GM23338 (cell line): ENCODE measurements around the gene EHBP1L1. TPM values are rescaled to one million over a fixed set of nuclear protein-coding genes. Genes with fewer than 3 reads are reported as not detected.

Source experiments
- ATAC-seq: fragments of 200-7000 bp; cut with Tn5 transposase; 3 replicates; pipeline ENCODE4 v1.9.1; 2020
- DNase-seq: peaks from one replicate; pipeline ENCODE4 v3.0.0-alpha.2; 2015; ENCODE audit warnings: low spot score
- H2AFZ ChIP-seq: fragments of 200-600 bp; sonication (generic); 2 replicates; pipeline ENCODE4 v1.8.0; 2016; ENCODE audit warnings: antibody characterized with exemption, mild to moderate bottlenecking, moderate library complexity
- H3F3A ChIP-seq: fragments of 200-600 bp; sonication (generic); replicated peaks from 2 replicates; pipeline ENCODE4 v1.8.0; 2017; ENCODE audit warnings: antibody characterized with exemption, mixed run types, low read depth
- H3K27ac ChIP-seq: fragments of 200-600 bp; sonication (generic); 2 replicates; pipeline ENCODE4 v1.6.1; 2016; ENCODE audit warnings: low read depth
- H3K27me3 ChIP-seq: fragments of 200-600 bp; sonication (generic); 2 replicates; pipeline ENCODE4 v1.8.0; 2016; ENCODE audit warnings: mild to moderate bottlenecking, mixed run types, moderate library complexity; ENCODE audit not compliant: insufficient read depth
- H3K36me3 ChIP-seq: fragments of 200-600 bp; sonication (generic); 2 replicates; pipeline ENCODE4 v1.8.0; 2016; ENCODE audit warnings: mild to moderate bottlenecking; ENCODE audit not compliant: insufficient read depth
- H3K4me1 ChIP-seq: fragments of 200-600 bp; sonication (generic); 2 replicates; pipeline ENCODE4 v1.8.0; 2016; ENCODE audit warnings: mild to moderate bottlenecking, moderate library complexity; ENCODE audit not compliant: insufficient read depth
- H3K4me2 ChIP-seq: fragments of 200-600 bp; sonication (generic); 2 replicates; pipeline ENCODE4 v1.7.1; 2017; ENCODE audit warnings: mixed run types
- H3K4me3 ChIP-seq: fragments of 200-600 bp; sonication (generic); 2 replicates; pipeline ENCODE4 v1.6.1; 2016; ENCODE audit warnings: mixed run types
- H3K79me2 ChIP-seq: fragments of 200-600 bp; sonication (generic); replicated peaks from 2 replicates; pipeline ENCODE4 v1.8.0; 2017; ENCODE audit warnings: mild to moderate bottlenecking; ENCODE audit not compliant: insufficient read depth
- H3K9me2 ChIP-seq: fragments of 200-600 bp; sonication (generic); 2 replicates; pipeline ENCODE4 v1.8.0; 2017; ENCODE audit not compliant: insufficient read depth
- H4K20me1 ChIP-seq: fragments of 200-600 bp; sonication (generic); replicated peaks from 2 replicates; pipeline ENCODE4 v1.8.0; 2017; ENCODE audit warnings: mild to moderate bottlenecking; ENCODE audit not compliant: insufficient read depth
- H3K27ac Mint-ChIP-seq: 2 replicates; pipeline ENCODE4 v1.8.0; 2020; ENCODE audit warnings: inconsistent platforms, mild to moderate bottlenecking, moderate library complexity, mixed read lengths
- H3K27me3 Mint-ChIP-seq: 3 replicates; pipeline ENCODE4 v1.8.0; 2022; ENCODE audit warnings: low read depth, mild to moderate bottlenecking, moderate library complexity, mixed read lengths, inconsistent platforms; ENCODE audit not compliant: insufficient read depth, poor library complexity
- H3K36me3 Mint-ChIP-seq: 3 replicates; pipeline ENCODE4 v1.8.0; 2021; ENCODE audit warnings: low read depth, mild to moderate bottlenecking, inconsistent platforms, moderate library complexity, mixed read lengths
- H3K4me1 Mint-ChIP-seq: 3 replicates; pipeline ENCODE4 v1.8.0; 2020; ENCODE audit warnings: mild to moderate bottlenecking, inconsistent platforms, mixed read lengths
- H3K4me3 Mint-ChIP-seq: 3 replicates; pipeline ENCODE4 v1.8.0; 2021; ENCODE audit warnings: moderate library complexity, mild to moderate bottlenecking, inconsistent platforms, mixed read lengths
- H3K9me3 Mint-ChIP-seq: 3 replicates; pipeline ENCODE4 v1.8.0; 2020; ENCODE audit warnings: moderate library complexity, mild to moderate bottlenecking, inconsistent platforms, mixed read lengths
- EZH2phosphoT487 ChIP-seq: fragments of 200-600 bp; sonication (generic); IDR thresholded peaks from one replicate; pipeline ENCODE4 v1.8.1; 2018; ENCODE audit warnings: antibody characterized with exemption; ENCODE audit not compliant: unreplicated experiment
- ZNF114 ChIP-seq: fragments of 250-450 bp; sonication (Bioruptor Pico); IDR thresholded peaks from 2 replicates; pipeline ENCODE4 v1.5.0; 2020; ENCODE audit warnings: mild to moderate bottlenecking, moderate library complexity
- polyA plus RNA-seq: library from polyadenylated mRNA; unstranded; fragments of >200 nt; fragmentation: Nextera tagmentation; extraction: Ambion mirVana; gene quantifications from 2 replicates; pipeline ENCODE4 v1.2.1, GENCODE V29; 2016
- total RNA-seq: library from RNA; depleted of rRNA; stranded (reverse); fragments of >200 nt; shearing (Covaris generic); gene quantifications from 2 replicates; pipeline ENCODE4 v1.2.3, GENCODE V29; 2014
- TF ChIP-seq, protein P1 (sequence below): IDR thresholded peaks from one replicate; pipeline ENCODE4 v1.6.1; 2018; ENCODE audit warnings: antibody characterized with exemption; ENCODE audit not compliant: unreplicated experiment
- TF ChIP-seq, protein P2 (sequence below): fragments of 250-450 bp; sonication (Bioruptor Pico); IDR thresholded peaks from 2 replicates; pipeline ENCODE4 v1.5.0; 2020; ENCODE audit warnings: mild to moderate bottlenecking, moderate library complexity
- TF ChIP-seq, protein P3 (sequence below), 2 experiments: fragments of 200-600 bp in 1 of 2; sonication (generic) in 1 of 2; conservative IDR thresholded peaks; 2 replicates each; pipeline versions ENCODE4 v1.5.1 to v1.6.1; 2016 to 2017; ENCODE audit warnings: antibody characterized with exemption in 2 of 2, low read depth in 2 of 2, mild to moderate bottlenecking in 2 of 2, moderate library complexity in 1 of 2

The EHBP1L1 gene
- total and polyA plus RNA-seq, 2 experiments from 2014 or later: 2.9 to 10.9 TPM

DNA sequence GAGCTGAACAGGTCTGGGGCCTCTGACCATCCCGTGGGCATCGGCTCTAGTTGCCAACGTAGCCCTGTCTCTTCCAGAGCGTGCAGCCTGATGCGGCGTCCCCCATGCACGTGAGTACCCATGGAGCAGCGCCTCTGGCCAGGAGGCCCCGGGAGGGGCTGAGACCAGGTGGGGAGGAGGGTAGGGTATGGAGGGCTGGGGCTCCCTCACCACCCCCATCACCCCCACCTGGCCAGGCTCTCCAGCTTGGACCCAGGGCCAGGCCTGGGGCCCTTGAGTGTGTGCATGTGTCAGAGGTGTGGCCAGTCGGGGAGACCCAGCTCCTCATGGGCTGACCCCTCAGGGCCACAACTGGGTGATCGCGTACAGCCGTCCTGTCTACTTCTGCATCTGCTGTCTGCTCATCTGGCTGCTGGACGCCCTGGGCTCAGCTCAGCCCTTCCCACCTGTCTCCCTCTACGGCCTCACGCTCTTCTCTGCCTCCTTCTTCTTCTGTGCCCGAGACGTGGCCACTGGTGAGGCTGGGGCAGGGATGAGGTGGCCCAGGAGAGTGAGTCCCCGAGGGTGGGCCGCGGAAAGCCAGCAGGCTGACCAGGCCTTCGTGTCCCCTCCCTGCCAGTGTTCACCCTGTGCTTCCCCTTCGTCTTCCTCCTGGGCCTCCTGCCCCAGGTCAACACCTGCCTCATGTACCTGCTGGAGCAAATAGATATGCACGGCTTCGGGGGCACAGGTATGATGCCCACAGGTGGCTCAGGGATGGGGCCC lies 48.2 kb downstream of the EHBP1L1 start (continued):
- TF ChIP-seq, protein P1, sequence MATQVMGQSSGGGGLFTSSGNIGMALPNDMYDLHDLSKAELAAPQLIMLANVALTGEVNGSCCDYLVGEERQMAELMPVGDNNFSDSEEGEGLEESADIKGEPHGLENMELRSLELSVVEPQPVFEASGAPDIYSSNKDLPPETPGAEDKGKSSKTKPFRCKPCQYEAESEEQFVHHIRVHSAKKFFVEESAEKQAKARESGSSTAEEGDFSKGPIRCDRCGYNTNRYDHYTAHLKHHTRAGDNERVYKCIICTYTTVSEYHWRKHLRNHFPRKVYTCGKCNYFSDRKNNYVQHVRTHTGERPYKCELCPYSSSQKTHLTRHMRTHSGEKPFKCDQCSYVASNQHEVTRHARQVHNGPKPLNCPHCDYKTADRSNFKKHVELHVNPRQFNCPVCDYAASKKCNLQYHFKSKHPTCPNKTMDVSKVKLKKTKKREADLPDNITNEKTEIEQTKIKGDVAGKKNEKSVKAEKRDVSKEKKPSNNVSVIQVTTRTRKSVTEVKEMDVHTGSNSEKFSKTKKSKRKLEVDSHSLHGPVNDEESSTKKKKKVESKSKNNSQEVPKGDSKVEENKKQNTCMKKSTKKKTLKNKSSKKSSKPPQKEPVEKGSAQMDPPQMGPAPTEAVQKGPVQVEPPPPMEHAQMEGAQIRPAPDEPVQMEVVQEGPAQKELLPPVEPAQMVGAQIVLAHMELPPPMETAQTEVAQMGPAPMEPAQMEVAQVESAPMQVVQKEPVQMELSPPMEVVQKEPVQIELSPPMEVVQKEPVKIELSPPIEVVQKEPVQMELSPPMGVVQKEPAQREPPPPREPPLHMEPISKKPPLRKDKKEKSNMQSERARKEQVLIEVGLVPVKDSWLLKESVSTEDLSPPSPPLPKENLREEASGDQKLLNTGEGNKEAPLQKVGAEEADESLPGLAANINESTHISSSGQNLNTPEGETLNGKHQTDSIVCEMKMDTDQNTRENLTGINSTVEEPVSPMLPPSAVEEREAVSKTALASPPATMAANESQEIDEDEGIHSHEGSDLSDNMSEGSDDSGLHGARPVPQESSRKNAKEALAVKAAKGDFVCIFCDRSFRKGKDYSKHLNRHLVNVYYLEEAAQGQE: no peak
- TF ChIP-seq, protein P2, sequence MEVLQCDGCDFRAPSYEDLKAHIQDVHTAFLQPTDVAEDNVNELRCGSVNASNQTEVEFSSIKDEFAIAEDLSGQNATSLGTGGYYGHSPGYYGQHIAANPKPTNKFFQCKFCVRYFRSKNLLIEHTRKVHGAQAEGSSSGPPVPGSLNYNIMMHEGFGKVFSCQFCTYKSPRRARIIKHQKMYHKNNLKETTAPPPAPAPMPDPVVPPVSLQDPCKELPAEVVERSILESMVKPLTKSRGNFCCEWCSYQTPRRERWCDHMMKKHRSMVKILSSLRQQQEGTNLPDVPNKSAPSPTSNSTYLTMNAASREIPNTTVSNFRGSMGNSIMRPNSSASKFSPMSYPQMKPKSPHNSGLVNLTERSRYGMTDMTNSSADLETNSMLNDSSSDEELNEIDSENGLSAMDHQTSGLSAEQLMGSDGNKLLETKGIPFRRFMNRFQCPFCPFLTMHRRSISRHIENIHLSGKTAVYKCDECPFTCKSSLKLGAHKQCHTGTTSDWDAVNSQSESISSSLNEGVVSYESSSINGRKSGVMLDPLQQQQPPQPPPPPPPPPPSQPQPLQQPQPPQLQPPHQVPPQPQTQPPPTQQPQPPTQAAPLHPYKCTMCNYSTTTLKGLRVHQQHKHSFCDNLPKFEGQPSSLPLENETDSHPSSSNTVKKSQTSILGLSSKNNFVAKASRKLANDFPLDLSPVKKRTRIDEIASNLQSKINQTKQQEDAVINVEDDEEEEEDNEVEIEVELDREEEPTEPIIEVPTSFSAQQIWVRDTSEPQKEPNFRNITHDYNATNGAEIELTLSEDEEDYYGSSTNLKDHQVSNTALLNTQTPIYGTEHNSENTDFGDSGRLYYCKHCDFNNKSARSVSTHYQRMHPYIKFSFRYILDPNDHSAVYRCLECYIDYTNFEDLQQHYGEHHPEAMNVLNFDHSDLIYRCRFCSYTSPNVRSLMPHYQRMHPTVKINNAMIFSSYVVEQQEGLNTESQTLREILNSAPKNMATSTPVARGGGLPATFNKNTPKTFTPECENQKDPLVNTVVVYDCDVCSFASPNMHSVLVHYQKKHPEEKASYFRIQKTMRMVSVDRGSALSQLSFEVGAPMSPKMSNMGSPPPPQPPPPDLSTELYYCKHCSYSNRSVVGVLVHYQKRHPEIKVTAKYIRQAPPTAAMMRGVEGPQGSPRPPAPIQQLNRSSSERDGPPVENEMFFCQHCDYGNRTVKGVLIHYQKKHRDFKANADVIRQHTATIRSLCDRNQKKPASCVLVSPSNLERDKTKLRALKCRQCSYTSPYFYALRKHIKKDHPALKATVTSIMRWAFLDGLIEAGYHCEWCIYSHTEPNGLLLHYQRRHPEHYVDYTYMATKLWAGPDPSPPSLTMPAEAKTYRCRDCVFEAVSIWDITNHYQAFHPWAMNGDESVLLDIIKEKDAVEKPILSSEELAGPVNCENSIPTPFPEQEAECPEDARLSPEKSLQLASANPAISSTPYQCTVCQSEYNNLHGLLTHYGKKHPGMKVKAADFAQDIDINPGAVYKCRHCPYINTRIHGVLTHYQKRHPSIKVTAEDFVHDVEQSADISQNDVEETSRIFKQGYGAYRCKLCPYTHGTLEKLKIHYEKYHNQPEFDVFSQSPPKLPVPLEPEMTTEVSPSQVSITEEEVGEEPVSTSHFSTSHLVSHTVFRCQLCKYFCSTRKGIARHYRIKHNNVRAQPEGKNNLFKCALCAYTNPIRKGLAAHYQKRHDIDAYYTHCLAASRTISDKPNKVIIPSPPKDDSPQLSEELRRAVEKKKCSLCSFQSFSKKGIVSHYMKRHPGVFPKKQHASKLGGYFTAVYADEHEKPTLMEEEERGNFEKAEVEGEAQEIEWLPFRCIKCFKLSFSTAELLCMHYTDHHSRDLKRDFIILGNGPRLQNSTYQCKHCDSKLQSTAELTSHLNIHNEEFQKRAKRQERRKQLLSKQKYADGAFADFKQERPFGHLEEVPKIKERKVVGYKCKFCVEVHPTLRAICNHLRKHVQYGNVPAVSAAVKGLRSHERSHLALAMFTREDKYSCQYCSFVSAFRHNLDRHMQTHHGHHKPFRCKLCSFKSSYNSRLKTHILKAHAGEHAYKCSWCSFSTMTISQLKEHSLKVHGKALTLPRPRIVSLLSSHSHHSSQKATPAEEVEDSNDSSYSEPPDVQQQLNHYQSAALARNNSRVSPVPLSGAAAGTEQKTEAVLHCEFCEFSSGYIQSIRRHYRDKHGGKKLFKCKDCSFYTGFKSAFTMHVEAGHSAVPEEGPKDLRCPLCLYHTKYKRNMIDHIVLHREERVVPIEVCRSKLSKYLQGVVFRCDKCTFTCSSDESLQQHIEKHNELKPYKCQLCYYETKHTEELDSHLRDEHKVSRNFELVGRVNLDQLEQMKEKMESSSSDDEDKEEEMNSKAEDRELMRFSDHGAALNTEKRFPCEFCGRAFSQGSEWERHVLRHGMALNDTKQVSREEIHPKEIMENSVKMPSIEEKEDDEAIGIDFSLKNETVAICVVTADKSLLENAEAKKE (CRISPR knock-in tag): no peak

DNA sequence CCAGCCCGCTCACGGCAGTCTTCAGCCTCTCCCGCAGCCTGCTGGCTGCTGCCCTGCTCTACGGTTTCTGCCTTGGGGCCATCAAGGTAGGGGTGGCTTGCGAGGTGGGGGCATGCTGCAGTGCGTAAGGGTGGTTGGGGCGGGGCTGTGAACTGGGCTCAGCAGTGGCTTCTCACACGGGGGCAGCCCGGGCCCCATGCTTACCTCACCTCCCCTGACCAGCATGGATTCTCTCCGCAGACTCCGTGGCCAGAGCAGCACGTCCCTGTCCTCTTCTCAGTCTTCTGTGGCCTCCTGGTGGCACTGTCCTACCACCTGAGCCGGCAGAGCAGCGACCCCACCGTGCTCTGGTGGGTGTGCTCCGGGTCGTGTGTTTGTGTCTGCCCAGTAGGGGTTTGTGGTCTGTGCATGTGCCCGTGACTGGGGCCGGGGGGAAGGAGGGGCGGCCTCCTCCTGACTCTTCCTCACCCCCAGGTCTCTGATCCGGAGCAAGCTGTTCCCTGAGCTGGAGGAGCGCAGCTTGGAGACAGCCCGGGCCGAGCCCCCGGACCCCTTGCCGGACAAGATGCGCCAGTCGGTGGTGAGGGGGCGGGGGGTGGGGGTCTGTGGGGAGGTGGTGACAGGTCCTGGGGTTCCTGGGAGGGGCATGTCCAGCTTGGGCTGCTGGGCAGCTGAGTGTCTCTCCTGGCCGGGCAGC lies 49.2 kb downstream of the EHBP1L1 start:
- no peaks in the 10 kb centered on the region for H3K4me1 ChIP-seq
- no peak overlapping the region for H3K27ac ChIP-seq
- H3F3A ChIP-seq: no peaks in the 10 kb centered on the region; the same call in 1 of the 2 replicates
- H4K20me1 ChIP-seq: no peaks in the 10 kb centered on the region; the same call in 1 of the 2 replicates
- H3K4me3 ChIP-seq: no peak overlapping the region
- DNase-seq (no peak), ATAC-seq (no peak)
- Mint-ChIP-seq H3K27me3 (peaks cover 9% of the 10 kb centered on the region), H3K4me1 (no peaks in the 10 kb centered on the region; the same call in 2 of the 3 replicates), H3K4me3 (no peak overlapping the region), H3K36me3 (peaks cover 48% of the 10 kb centered on the region), H3K27ac (no peak overlapping the region), H3K9me3 (no peaks in the 10 kb centered on the region)
- no peaks in the 10 kb centered on the region for H3K27me3 ChIP-seq
- H3K9me2 ChIP-seq: no peaks in the 10 kb centered on the region
- no peaks in the 10 kb centered on the region for H3K79me2 ChIP-seq
- TF ChIP-seq, protein P3, sequence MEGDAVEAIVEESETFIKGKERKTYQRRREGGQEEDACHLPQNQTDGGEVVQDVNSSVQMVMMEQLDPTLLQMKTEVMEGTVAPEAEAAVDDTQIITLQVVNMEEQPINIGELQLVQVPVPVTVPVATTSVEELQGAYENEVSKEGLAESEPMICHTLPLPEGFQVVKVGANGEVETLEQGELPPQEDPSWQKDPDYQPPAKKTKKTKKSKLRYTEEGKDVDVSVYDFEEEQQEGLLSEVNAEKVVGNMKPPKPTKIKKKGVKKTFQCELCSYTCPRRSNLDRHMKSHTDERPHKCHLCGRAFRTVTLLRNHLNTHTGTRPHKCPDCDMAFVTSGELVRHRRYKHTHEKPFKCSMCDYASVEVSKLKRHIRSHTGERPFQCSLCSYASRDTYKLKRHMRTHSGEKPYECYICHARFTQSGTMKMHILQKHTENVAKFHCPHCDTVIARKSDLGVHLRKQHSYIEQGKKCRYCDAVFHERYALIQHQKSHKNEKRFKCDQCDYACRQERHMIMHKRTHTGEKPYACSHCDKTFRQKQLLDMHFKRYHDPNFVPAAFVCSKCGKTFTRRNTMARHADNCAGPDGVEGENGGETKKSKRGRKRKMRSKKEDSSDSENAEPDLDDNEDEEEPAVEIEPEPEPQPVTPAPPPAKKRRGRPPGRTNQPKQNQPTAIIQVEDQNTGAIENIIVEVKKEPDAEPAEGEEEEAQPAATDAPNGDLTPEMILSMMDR (conservative IDR thresholded peaks at IDR 0.05; ENCODE audit: low read depth in 2 of 2): 0 out of 4 replicates have a peak, but pooled peaks of 1 of the 2 experiments have one; percentile 4
- TF ChIP-seq EZH2phosphoT487 (no peak), ZNF114 (CRISPR knock-in tag) (no peak)
- H2AFZ ChIP-seq: no peak overlapping the region
- H3K36me3 ChIP-seq: peaks cover 7% of the 10 kb centered on the region
- H3K4me2 ChIP-seq: no peak overlapping the region
